ENCODE data around the gene CLDN16.

CLDN16 gene

DNA sequence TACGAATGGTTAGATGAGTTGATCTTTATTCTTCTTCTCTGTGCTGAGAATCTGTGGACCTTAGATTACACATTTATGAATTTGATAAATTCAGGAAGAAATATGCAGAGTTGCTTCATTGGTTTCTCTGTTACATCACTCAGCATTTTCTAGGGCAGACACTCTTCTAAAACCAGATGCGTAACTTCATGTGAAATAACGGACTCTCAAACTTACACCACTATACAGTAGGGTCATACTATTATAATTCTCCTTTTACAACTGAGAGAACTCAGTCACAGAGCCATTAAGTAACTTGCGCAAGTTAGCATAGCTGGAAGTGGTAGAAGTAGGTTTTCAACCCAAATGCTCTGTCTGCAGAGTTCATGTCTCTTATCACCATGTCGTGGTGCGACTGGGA, 56.0 kb downstream of the CLDN16 start:
- DNase-seq, result no peak

- no peak for DNase-seq
Observed at GRCh38 chr3:190444576-190445145, 56.7 kb downstream of the CLDN16 start.

GRCh38 chr3:190446573-190447279, 58.8 kb downstream of the CLDN16 start:
- DNase-seq, result no peak

GRCh38 chr3:190448256-190448655, 60.3 kb downstream of the CLDN16 start:
- no peak for DNase-seq

DNA sequence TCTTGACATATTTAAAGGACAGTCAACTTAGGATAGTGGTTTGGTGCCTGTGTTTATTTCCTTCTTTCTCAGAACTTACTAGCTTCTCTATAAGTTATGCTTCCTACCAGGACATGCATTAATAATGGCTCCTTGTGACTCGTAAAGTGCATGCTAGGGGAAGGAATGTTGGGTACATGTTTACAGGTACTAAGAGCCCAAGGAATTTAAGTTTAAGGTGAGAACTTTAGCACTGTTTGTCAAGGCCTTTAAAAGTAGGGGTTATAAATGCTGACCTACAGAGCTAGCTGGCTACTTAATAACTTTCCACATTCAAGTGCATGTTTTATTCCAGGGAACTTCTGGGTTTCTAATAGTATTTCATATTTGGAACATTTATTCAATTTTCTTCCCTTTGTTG, 61.8 kb downstream of the CLDN16 start, which contains the start of gene TMEM207:
Gene TMEM207, minus strand, starts transcription at position 101 of the 400 bp plus-strand sequence. Its CDS starts 92 bp downstream, at position 9.
- DNase-seq, result no peak

GRCh38 chr3:190455828-190456227, 67.9 kb downstream of the CLDN16 start:
- DNase-seq, result no peak

DNA sequence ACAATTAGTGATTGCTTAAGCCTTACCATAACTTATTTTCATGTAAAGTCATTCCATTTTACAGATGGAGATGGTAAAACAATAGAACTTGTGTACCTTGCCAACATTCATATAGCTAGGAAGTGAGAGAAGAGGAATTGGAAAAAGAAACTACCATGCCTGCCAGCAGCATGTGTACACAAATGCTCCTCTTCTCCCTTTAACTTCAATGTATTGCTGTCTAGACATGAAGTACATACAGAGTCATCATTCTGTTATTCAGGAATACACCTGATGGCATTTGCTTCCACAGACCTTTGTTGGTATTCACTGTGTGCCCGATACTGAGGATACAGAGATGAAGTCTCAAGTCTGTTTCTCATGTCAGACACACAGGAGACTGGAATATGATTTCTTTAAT, 68.8 kb downstream of the CLDN16 start:
- DNase-seq, result no peak

DNA sequence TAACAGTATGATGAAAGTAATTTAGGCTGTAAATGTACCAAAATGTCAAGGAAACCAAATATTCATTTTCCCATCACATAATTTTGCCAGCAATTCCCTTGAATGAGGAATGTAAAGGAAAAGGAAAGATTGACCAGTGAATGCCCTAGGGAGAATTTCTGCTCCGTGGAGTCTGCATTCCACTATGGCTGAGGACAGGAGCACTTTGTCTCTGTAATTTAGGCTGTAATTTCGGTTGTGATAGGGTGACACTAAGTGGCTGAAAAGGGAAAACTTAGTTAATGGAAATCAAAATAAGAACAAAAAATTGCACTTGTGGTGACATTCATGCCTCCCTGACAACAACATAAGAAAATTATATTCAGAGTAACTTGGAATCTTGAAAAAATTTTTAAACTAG, 70.1 kb downstream of the CLDN16 start:
- DNase-seq, result no peak
